Measurements from ENCODE around the gene SAMD8. TPM values are rescaled to one million over a fixed set of nuclear protein-coding genes. Genes with fewer than 3 reads are reported as not detected.
"Not testable (repeated sequence)": the region's sequence is repeated elsewhere in the genome, so short reads cannot be mapped to it uniquely, and the experiment has no call there.

SAMD8 gene
- polyA plus RNA-seq, 1 experiment: 32.2 TPM

GRCh38 chr10:75186310-75186709 lies 74.9 kb downstream of the SAMD8 start:
- CTCF ChIA-PET: interaction anchor here (0.6 to 1.1 kb wide), 3 partner anchors 19 to 171 kb away, joined by 3 to 13 read pairs (median 3); no protein-coding TSS in a partner anchor
- Histone ChIP-seq H3K4me3 (ENCODE audit: low read depth, low read length) (no peak overlapping the region), H3K27ac (ENCODE audit: low read depth, low read length) (no peak overlapping the region), H3K9me3 (ENCODE audit: control insufficient read depth, insufficient read depth, low read length) (no peaks in the 10 kb centered on the region), H3K27me3 (ENCODE audit: control insufficient read depth, insufficient read depth, low read length) (no peaks in the 10 kb centered on the region)
- no peak for TF ChIP-seq CTCF (IDR thresholded peaks at IDR 0.05; ENCODE audit: low read depth, low read length)
- DNase-seq (ENCODE audit: low read depth, low spot score): no peak
- POLR2A ChIA-PET: interaction anchor here (0.6 to 1.1 kb wide), 2 partner anchors 39 to 44 kb away, joined by 3 to 4 read pairs; no protein-coding TSS in a partner anchor

DNA sequence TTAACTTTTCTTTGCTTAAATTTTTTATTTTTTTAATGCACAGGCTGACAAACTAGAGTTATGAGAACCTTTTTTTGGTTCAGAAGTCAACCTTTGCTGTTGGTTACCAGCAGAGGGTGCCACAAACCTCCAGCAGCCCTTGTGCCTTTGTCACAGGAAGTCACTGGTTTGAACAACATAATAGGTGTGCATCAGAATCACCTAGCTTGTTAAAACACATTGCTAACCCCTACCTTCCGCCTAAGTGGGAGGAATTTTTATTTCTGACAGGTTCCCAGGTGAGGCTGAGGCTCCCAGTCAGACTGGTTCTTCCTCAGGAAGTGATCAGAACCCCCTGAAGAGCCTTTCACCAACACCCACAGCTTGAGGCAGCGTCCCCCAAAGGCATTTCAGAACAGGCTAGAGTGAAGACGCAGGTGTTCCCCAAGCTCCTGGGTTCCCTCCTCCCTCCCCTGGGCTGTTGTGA lies 76.5 kb downstream of the SAMD8 start:
- CTCF ChIA-PET: interaction anchor here (0.6 to 1.7 kb wide), 14 partner anchors 10 to 334 kb away, joined by 3 to 14 read pairs (median 4); partner anchors contain the start of genes COMTD1 and SAMD8
- TF ChIP-seq CTCF (IDR thresholded peaks at IDR 0.05; ENCODE audit: low read depth, low read length): peak; percentile 77
- DNase-seq (ENCODE audit: low read depth, low spot score): no peak
- H3K27me3 ChIP-seq (ENCODE audit: control insufficient read depth, insufficient read depth, low read length): no peaks in the 10 kb centered on the region
- POLR2A ChIA-PET: interaction anchor here (0.6 to 0.8 kb wide), 3 partner anchors 16 to 23 kb away, joined by 3 to 6 read pairs (median 3); partner anchors contain the start of gene VDAC2
- H3K4me3 ChIP-seq (ENCODE audit: low read depth, low read length): no peak overlapping the region
- H3K9me3 ChIP-seq (ENCODE audit: control insufficient read depth, insufficient read depth, low read length): no peaks in the 10 kb centered on the region
- H3K27ac ChIP-seq (ENCODE audit: low read depth, low read length): no peak overlapping the region

DNA sequence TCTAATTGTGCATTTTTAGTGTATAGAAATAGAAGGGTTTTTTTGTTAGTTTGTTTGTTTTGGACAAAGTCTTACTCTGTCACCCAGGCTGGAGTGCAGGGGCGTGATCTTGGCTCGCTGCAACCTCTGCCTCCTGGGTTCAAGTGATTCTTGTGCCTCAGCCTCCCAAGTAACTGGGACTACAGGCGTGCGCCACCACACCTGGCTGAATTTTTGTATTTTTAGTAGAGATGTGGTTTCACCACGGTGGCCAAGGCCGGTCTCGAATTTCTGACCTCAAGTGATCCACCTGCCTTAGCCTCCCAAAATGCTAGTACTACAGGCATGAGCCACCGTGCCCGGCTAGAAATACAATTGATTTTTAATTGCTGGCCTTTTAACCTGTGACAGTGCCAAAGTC lies 77.1 kb downstream of the SAMD8 start:
- not testable (repeated sequence) for DNase-seq (ENCODE audit: low read depth, low spot score)
- POLR2A ChIA-PET: interaction anchor here (0.8 kb wide), 1 partner anchor 22 kb away, joined by 6 read pairs; the partner anchor contains the start of gene VDAC2

GRCh38 chr10:75189266-75190096 lies 78.0 kb downstream of the SAMD8 start:
- no peak for DNase-seq (ENCODE audit: low read depth, low spot score)
- TF ChIP-seq CTCF (IDR thresholded peaks at IDR 0.05; ENCODE audit: low read depth, low read length): no peak
- H3K27me3 ChIP-seq (ENCODE audit: control insufficient read depth, insufficient read depth, low read length): no peaks in the 10 kb centered on the region
- H3K27ac ChIP-seq (ENCODE audit: low read depth, low read length): no peak overlapping the region
- POLR2A ChIA-PET: no interaction called here
- H3K4me3 ChIP-seq (ENCODE audit: low read depth, low read length): no peak overlapping the region
- H3K9me3 ChIP-seq (ENCODE audit: control insufficient read depth, insufficient read depth, low read length): no peaks in the 10 kb centered on the region
- CTCF ChIA-PET: interaction anchor here (1.0 to 1.6 kb wide), 2 partner anchors 40 to 41 kb away, joined by 3 to 10 read pairs; no protein-coding TSS in a partner anchor

More for the DNA sequence above, 77.1 kb downstream of the SAMD8 start:
- H3K4me3 ChIP-seq (ENCODE audit: low read depth, low read length); H3K27ac ChIP-seq (ENCODE audit: low read depth, low read length); H3K27me3 ChIP-seq (ENCODE audit: control insufficient read depth, insufficient read depth, low read length); H3K9me3 ChIP-seq (ENCODE audit: control insufficient read depth, insufficient read depth, low read length): not testable (repeated sequence)
- CTCF ChIA-PET: interaction anchor here (0.6 to 1.7 kb wide), 12 partner anchors 10 to 77 kb away, joined by 3 to 14 read pairs (median 4); partner anchors contain the start of genes COMTD1 and SAMD8

- peak overlapping the region; percentile 85 for H3K27ac ChIP-seq (ENCODE audit: low read depth, low read length)
- peak; percentile 73 for DNase-seq (ENCODE audit: low read depth, low spot score)
- POLR2A ChIA-PET: interaction anchor here (0.6 to 1.7 kb wide), 2 partner anchors 18 to 481 kb away, joined by 5 to 14 read pairs; partner anchors contain the start of gene VDAC2
- peak overlapping the region; percentile 21 for H3K4me3 ChIP-seq (ENCODE audit: low read depth, low read length)
- no peaks in the 10 kb centered on the region for H3K9me3 ChIP-seq (ENCODE audit: control insufficient read depth, insufficient read depth, low read length)
- peak; percentile 22; the same call in 1 of the 2 replicates for TF ChIP-seq CTCF (IDR thresholded peaks at IDR 0.05; ENCODE audit: low read depth, low read length)
- CTCF ChIA-PET: interaction anchor here (0.6 to 1.7 kb wide), 4 partner anchors 16 to 44 kb away, joined by 3 to 5 read pairs (median 4); partner anchors contain the start of gene COMTD1
- no peaks in the 10 kb centered on the region for H3K27me3 ChIP-seq (ENCODE audit: control insufficient read depth, insufficient read depth, low read length)
Observed at GRCh38 chr10:75191821-75192568, 80.5 kb downstream of the SAMD8 start.

DNA sequence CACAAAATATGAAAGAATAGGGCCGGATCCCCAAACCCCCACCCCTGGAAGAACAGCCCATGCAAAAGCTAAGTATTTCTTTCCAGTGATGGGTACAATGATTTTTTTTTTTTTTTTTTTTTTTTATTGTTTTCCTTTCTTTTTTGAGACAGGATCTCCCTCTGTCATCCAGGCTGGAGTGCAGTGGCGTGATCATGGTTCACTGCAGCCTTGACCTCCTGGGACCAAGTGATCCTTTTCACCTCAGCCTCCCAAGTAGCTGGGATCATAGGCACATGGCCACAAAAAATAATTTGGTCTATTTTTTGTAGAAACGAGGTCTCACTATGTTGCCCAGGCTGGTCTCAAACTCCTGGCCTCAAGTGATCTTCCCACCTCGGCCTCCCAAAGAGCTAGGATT lies 83.2 kb downstream of the SAMD8 start:
- H3K27me3 ChIP-seq (ENCODE audit: control insufficient read depth, insufficient read depth, low read length); H3K9me3 ChIP-seq (ENCODE audit: control insufficient read depth, insufficient read depth, low read length); DNase-seq (ENCODE audit: low read depth, low spot score); H3K4me3 ChIP-seq (ENCODE audit: low read depth, low read length); CTCF ChIA-PET: not testable (repeated sequence)
- POLR2A ChIA-PET: interaction anchor here (0.6 to 2.0 kb wide), 4 partner anchors 15 to 69 kb away, joined by 3 to 16 read pairs (median 6); partner anchors contain the start of gene VDAC2
- H3K27ac ChIP-seq (ENCODE audit: low read depth, low read length): peak overlapping the region; percentile 62

Measured in AG04450 (cell line).